Measurements from ENCODE around the gene SPRTN. TPM values are rescaled to one million over a fixed set of nuclear protein-coding genes. Genes with fewer than 3 reads are reported as not detected.

Gene SPRTN
- total and polyA plus RNA-seq, 2 donors (not counting 1 experiment from before 2014, with no cell fraction given): 3.5 to 13.4 TPM

- Mint-ChIP-seq H3K27me3 (no peaks in the 10 kb centered on the region), H3K4me3 (no peak overlapping the region), H3K9me3 (ENCODE audit: insufficient read depth) (no peaks in the 10 kb centered on the region), H3K27ac (no peak overlapping the region), H3K4me1 (peaks cover 7% of the 10 kb centered on the region)
- Histone ChIP-seq H3K27ac (ENCODE audit: low read length in 2 of 2) (no peak overlapping the region), H3K27me3 (replicated peaks in 1 of 4; ENCODE audit: control extremely low read depth in 1 of 4, control insufficient read depth in 3 of 4, insufficient read depth in 4 of 4, low read length in 3 of 4) (no peaks in the 10 kb centered on the region), H2AFZ (ENCODE audit: insufficient read depth, low read depth, low read length, poor library complexity, severe bottlenecking) (no peak overlapping the region), H3K4me2 (replicated peaks; ENCODE audit: low read depth, low read length, poor library complexity, severe bottlenecking) (no peak overlapping the region), H3K9ac (ENCODE audit: low read length) (no peak overlapping the region), H3K36me3 (replicated peaks in 1 of 2; ENCODE audit: control extremely low read depth in 1 of 2, control insufficient read depth in 1 of 2, extremely low read depth in 1 of 2, insufficient read depth in 2 of 2, low read length in 1 of 2) (no peaks in the 10 kb centered on the region), H3K79me2 (ENCODE audit: control insufficient read depth, insufficient read depth, low read length) (no peaks in the 10 kb centered on the region), H3K4me1 (ENCODE audit: control insufficient read depth in 2 of 2, insufficient read depth in 2 of 2, low read length in 2 of 2) (no peaks in the 10 kb centered on the region), H3K9me3 (ENCODE audit: control extremely low read depth in 1 of 3, control insufficient read depth in 2 of 3, insufficient read depth in 1 of 3, low read length in 2 of 3) (no peaks in the 10 kb centered on the region), H3K4me3 (ENCODE audit: control extremely low read depth in 1 of 5, extremely low read depth in 1 of 5, insufficient read depth in 1 of 5, low read depth in 2 of 5, low read length in 4 of 5) (no peak overlapping the region), H4K20me1 (ENCODE audit: control insufficient read depth, insufficient read depth, low read length, poor library complexity, severe bottlenecking) (no peaks in the 10 kb centered on the region)
- WGBS (ENCODE audit: insufficient coverage): 50% methylated on average over 1 of the region's 5 CpGs
- intact Hi-C loops (cut with micrococcal nuclease): no loop called here
- TF ChIP-seq EZH2 (IDR thresholded peaks at IDR 0.05; ENCODE audit: borderline replicate concordance, insufficient read depth, low read depth, low read length, poor library complexity, severe bottlenecking): no peak
- no peak for TF ChIP-seq CTCF (IDR thresholded peaks at IDR 0.05)
- DNase-seq (no peak), ATAC-seq (ENCODE audit: low read depth) (no peak)
- ChIA-PET CTCF (no interaction called here), POLR2A (no interaction called here)
Measured at GRCh38 chr1:231324660-231325059, 13.4 kb upstream of the SPRTN start.

- Mint-ChIP-seq H3K27ac (no peak overlapping the region), H3K4me1 (peaks cover 11% of the 10 kb centered on the region), H3K4me3 (no peak overlapping the region), H3K27me3 (no peaks in the 10 kb centered on the region), H3K9me3 (ENCODE audit: insufficient read depth) (no peaks in the 10 kb centered on the region)
- Histone ChIP-seq H2AFZ (ENCODE audit: insufficient read depth, low read depth, low read length, poor library complexity, severe bottlenecking) (no peak overlapping the region), H3K27me3 (replicated peaks in 1 of 4; ENCODE audit: control extremely low read depth in 1 of 4, control insufficient read depth in 3 of 4, insufficient read depth in 4 of 4, low read length in 3 of 4) (no peaks in the 10 kb centered on the region), H4K20me1 (ENCODE audit: control insufficient read depth, insufficient read depth, low read length, poor library complexity, severe bottlenecking) (peaks cover 10% of the 10 kb centered on the region), H3K27ac (ENCODE audit: low read length in 2 of 2) (no peak overlapping the region), H3K4me2 (replicated peaks; ENCODE audit: low read depth, low read length, poor library complexity, severe bottlenecking) (no peak overlapping the region), H3K9ac (ENCODE audit: low read length) (no peak overlapping the region), H3K4me3 (ENCODE audit: control extremely low read depth in 1 of 5, extremely low read depth in 1 of 5, insufficient read depth in 1 of 5, low read depth in 2 of 5, low read length in 4 of 5) (no peak overlapping the region), H3K9me3 (ENCODE audit: control extremely low read depth in 1 of 3, control insufficient read depth in 2 of 3, insufficient read depth in 1 of 3, low read length in 2 of 3) (no peaks in the 10 kb centered on the region), H3K4me1 (ENCODE audit: control insufficient read depth in 2 of 2, insufficient read depth in 2 of 2, low read length in 2 of 2) (no peaks in the 10 kb centered on the region), H3K79me2 (ENCODE audit: control insufficient read depth, insufficient read depth, low read length) (peaks cover 5% of the 10 kb centered on the region), H3K36me3 (replicated peaks in 1 of 2; ENCODE audit: control extremely low read depth in 1 of 2, control insufficient read depth in 1 of 2, extremely low read depth in 1 of 2, insufficient read depth in 2 of 2, low read length in 1 of 2) (peaks cover 0 to under 1% of the 10 kb centered on the region in 2 experiments)
- ATAC-seq (ENCODE audit: low read depth) (no peak), DNase-seq (no peak)
- WGBS (ENCODE audit: insufficient coverage): 100% methylated on average over 1 of the region's 1 CpG
- ChIA-PET CTCF (interaction anchor here (0.6 kb wide), 1 partner anchor 119 kb away, joined by 3 read pairs; no protein-coding TSS in a partner anchor), POLR2A (no interaction called here)
- TF ChIP-seq CTCF (IDR thresholded peaks at IDR 0.05) (no peak), EZH2 (IDR thresholded peaks at IDR 0.05; ENCODE audit: borderline replicate concordance, insufficient read depth, low read depth, low read length, poor library complexity, severe bottlenecking) (no peak)
- intact Hi-C loops (cut with micrococcal nuclease): no loop called here
Measured at GRCh38 chr1:231326248-231326647, 11.8 kb upstream of the SPRTN start.
